ENCODE measurements around the gene TECTB.

Gene TECTB

GRCh38 chr10:112275512-112276245, 7.5 kb upstream of the TECTB start:
- no peak for DNase-seq (ENCODE audit: low read depth in 2 of 2)

GRCh38 chr10:112278871-112279270, 4.3 kb upstream of the TECTB start:
- no peak for DNase-seq (ENCODE audit: low read depth in 2 of 2)

- DNase-seq (ENCODE audit: low read depth in 2 of 2) = no peak
These were observed 3.8 kb upstream of the TECTB start for GRCh38 chr10:112279433-112279832.

- no peak for DNase-seq (ENCODE audit: low read depth in 2 of 2)
These were observed 2.8 kb upstream of the TECTB start for GRCh38 chr10:112280205-112280921.

GRCh38 chr10:112282086-112282485, 1.1 kb upstream of the TECTB start:
- DNase-seq (ENCODE audit: low read depth in 2 of 2) = no peak

- no peak for DNase-seq (ENCODE audit: low read depth in 2 of 2)
These were observed 3.9 kb downstream of the TECTB start for GRCh38 chr10:112286837-112287818.

DNA sequence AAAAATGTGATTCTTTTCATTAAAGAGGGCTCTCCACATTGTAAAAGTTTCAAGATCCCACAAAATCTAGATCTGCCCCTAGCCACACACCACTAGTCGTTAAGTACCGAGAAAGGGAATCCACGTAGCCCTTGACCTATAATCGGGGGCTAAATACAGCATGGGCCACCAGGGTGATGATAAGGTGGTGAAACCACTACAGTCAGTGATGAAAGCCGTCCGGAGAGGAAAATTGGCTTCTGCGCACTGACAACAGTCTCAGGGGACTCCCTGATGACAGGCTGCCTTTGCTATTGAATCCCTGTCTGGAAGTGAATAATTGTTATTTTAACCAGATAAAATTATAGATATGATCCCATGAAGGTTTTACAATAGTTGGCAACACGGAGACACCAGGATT, 4.6 kb downstream of the TECTB start:
- DNase-seq (ENCODE audit: low read depth in 2 of 2) = no peak

- DNase-seq (ENCODE audit: low read depth in 2 of 2) = no peak
These were observed 5.3 kb downstream of the TECTB start for GRCh38 chr10:112288486-112288885.

GRCh38 chr10:112289373-112290053, 6.3 kb downstream of the TECTB start:
- DNase-seq (ENCODE audit: low read depth in 2 of 2) = no peak

DNA sequence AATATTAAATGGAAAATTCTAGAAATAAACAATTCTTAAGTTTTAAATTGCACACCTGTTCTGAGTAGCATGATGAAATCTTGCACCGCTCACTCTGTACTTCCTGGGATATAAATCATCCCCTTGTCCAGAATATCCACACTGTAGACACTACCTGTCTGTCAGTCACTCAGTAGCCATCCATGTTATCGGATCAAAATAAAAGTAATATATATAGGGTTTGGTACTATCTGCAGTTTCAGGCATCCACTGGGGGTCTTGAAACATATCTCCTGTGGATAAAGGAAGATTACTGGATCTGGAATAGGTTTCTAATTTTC, 6.8 kb downstream of the TECTB start:
- DNase-seq (ENCODE audit: low read depth in 2 of 2) = no peak

GRCh38 chr10:112294169-112294568, 11.0 kb downstream of the TECTB start:
- no peak for DNase-seq (ENCODE audit: low read depth in 2 of 2)

- no peak for DNase-seq (ENCODE audit: low read depth in 2 of 2)
These were observed 12.9 kb downstream of the TECTB start for GRCh38 chr10:112295853-112296830.

GRCh38 chr10:112296908-112297331, 13.7 kb downstream of the TECTB start:
- DNase-seq (ENCODE audit: low read depth in 2 of 2) = no peak

DNA sequence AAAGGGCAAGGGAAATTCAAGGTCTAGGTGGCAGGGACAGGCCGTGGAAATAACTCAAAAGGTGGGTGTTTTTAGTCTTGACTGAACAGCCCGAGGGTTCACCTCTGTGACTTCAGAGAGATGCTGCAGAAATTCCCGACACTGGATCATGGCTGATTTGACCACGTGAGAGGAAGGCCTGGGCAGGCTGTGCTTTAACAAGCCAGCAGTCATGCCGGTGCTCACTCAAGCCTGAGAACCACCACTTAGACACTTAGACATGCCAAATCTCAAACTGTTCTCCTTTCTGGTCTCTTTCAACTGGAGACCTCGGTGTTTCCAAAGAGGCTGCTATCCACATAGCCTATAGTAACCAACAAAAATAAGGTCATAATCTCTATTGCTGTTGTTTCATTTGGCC, 15.4 kb downstream of the TECTB start:
- no peak for DNase-seq (ENCODE audit: low read depth in 2 of 2)

DNA sequence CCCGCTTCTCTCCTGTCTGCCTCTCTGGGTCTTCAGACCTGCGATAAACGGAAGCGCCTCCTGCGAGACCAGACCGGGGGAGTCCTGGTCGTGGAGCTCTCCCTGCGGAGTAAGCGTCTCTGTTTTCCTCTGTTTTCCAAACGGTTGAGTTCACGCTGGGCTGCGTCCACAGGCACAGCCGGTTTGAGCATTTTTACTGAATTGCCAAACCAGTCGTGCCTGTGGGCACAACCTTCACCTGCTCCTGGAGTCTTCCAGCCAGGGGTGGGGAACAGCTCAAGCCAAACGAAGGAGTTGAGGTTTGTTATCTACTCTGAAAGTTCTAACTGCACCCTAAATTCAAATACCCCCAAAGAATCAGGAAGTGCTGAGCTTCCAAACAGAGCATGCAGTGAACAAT, 16.3 kb downstream of the TECTB start:
- no peak for DNase-seq (ENCODE audit: low read depth in 2 of 2)

DNA sequence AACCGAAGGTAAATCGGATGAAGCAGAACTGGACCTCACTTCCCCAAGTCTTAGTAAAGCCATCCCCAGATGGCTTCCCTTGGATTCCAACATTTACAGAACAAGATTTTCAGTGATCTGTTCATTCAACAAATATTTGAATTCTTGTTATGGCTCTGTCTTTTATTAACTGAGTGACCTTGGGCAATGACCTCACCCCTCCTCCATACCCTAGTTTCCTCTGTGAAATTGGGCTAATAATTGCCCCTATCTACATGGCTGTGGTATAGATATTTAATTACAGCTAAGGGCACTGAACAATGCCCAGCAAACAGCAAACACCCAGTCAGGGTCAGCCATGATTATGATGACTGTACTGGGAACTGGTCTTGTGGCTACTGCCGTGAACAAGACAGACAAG, 19.1 kb downstream of the TECTB start:
- DNase-seq (ENCODE audit: low read depth in 2 of 2) = no peak

DNA sequence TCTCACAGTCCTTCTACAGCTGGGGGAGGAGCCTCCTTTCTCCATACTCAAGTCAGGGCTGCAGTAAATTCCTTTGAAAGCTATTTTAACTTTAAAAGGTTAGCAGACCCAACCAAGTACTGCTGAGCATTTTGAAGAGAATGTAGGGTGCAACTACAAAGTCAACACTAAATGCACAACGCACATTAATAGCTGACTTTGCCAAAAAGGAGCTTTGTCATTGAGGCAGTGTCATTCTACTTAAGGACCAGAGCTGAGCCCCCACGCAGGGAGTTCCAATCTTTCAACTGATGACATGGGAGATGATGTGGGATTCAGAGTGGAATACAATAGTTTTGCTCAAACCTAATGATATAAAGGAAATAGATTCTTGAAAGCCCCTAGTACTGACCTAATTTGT, 20.3 kb downstream of the TECTB start:
- no peak for DNase-seq (ENCODE audit: low read depth in 2 of 2)

DNA sequence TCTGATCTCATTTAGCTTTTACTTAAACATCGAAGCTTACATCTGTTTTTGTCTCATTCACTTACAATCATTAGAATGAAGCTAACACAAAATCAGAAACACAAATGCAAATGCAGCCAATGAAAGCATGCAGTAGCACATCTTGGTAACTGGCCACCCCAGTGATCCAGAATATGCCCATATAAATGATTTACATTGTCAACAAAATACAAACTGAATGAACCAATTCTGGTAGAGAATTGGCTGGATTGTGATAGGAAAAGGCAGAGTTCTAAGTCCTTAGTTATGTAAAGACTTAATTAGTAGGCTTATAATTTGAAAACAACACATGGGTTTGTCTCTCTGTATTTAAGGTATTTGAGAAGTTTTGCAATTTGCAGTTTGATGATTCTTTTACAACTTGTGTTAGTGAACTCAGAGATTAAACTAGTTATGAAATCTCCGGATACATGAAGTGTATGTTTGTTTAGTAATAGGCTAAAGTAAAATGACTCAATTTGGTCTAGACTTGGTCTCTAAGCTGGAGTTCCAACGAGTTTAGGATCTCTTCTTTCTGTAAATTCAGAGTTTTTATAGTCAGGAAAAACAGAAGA, 21.2 kb downstream of the TECTB start:
- DNase-seq (ENCODE audit: low read depth in 2 of 2) = no peak

DNA sequence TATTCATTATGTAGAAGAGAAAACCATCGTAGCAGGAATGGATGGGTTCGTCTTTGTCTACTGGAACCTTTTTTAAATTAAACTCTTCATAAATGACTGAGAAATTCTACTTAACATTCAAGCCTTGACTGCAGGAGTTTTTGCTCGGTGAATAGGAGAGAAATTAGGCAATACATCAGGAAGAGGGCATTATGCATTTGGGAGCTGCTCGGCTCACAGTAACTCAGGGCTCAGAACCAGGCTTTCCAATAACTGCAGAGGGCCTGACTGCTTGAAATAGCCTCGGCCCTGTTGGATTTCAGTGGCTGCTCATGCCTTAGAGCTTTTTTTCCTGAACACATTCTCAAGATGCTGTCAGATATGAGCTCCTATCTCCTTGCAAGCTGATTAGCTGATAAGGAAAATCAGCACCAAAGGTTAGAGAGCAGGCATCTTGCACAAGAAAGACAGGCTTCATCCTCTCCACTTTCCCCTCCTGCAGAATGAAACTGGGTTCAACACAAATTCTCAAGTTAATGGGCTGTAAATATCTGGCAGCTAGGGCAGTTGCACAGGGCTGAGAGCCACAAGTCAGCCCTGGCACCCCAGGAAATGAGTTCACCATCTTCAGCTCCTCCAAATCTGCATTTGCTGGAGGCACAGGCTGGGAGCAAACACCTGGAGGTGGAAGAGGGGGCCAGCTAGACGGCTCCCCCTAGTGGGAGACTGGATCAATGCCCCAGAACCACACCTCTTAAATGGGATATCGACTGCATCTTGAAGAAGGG, 24.3 kb downstream of the TECTB start:
- no peak for DNase-seq (ENCODE audit: low read depth in 2 of 2)

- DNase-seq (ENCODE audit: low read depth in 2 of 2) = no peak
These were observed 24.9 kb downstream of the TECTB start for GRCh38 chr10:112308125-112308502.
